HG03025 (cell line): ENCODE results near the gene UMAD1.

Experiments used
- ATAC-seq: cut with Tn5 transposase; IDR thresholded peaks from one replicate; pipeline ENCODE4 v1.9.1; 2021; ENCODE audit warnings: mild to moderate bottlenecking, moderate library complexity; ENCODE audit not compliant: unreplicated experiment, low FRiP score

UMAD1 gene

DNA sequence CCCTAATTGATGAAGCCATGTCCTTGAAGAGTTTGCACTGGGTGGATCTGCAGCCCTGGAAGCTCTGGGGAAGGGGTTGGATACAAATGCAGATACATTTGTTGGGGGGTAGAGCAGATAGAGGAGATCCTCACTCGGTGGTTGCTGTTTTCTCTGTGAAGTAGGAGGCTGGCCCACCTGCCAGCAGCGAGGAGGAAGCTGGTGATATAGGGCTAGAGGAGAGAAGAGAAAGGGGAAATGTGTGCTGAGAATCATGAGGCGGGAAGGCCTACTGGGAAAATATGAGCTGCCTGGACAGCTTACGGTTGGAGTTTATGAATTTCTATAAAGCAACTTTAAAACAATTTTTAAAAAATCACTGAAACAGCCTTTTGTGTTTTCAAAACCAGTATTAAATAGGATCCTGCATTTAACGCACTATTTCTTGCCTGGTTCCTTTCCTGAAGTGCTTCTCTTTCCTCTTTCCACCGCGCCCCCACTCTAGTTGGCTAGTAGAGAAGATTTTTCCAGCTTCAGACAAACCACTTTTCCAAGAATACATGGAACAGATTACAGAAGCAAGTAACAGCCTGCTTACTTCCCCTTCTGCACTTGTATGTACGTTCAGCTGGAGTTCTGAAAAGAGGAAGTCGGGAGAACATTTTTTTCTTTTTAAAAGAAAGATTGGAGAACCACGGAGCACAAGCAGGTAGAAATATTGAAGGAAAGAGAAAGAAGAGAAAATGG lies 227.5 kb downstream of the UMAD1 start:
- ATAC-seq = no peak

DNA sequence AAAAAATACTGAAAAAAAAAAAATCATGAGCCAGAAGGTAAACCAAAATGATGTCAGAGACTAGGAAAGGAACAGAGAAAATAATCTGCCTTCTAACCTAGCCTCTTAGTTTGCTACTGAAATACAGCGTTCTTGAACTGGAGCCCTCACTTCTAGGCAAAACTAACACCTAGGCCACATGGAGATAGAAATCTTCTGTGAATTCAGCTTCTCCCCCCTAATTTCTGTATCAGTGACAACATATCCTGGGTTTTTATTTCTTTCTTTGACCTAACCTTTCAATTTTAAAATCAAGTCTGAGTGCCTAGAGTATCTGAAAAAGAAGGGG lies 228.0 kb downstream of the UMAD1 start:
- no peak for ATAC-seq

DNA sequence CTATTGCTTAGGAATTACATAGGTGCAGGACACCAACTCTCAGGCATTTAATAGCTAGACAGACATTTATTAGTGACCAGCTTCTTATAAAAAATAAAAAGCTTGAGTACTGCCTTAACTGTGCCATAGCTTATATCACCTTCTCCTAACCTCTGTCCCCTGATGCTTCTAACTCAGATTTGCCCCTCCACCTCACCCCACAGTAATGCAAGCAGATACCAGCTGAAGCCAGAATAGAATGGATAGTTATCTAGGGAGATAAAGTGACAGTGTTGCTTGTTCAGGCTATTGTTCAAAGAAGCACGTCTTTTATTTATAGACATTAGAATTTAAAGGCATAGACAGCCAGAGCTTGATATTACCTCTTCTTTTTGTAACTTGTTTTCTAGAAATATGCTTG lies 228.5 kb downstream of the UMAD1 start:
- ATAC-seq = no peak

DNA sequence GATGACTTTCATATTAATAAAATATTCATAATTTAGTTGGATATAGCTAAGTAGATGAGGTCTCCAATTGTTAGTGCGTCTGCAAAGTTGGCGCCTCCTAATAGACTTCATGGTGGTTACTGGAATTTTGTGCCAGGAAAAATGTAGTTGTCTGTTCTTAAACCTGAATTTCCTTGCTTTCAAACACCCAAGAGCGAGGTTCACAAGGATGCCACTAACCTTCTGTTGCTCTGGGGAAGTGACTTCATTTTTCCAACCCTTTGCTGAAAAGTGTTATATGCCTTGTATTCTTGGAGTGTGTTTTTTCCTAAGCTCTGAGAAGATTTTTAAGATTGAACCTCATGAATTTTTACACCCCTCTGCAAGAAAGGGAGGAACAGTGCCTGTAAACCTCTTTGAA lies 229.1 kb downstream of the UMAD1 start:
- ATAC-seq = no peak

DNA sequence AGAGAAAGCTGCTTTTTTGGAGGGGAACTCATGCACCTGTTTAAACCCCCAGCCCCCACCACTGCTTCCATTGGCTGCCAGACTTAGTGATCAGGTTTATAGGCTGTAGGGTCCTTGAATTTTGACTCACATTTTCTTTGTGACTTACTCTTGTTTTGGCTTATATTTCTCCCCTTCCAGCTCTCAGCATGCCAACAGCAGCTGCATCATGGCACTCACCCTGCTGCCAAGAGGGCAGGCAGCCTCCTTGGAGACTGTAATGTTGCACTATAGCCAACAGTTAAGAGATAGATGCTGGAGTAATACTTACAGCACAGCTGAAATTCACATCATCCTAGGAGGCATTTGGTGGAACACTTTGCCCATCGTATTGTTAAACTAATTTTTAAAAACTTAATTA lies 230.0 kb downstream of the UMAD1 start:
- no peak for ATAC-seq

DNA sequence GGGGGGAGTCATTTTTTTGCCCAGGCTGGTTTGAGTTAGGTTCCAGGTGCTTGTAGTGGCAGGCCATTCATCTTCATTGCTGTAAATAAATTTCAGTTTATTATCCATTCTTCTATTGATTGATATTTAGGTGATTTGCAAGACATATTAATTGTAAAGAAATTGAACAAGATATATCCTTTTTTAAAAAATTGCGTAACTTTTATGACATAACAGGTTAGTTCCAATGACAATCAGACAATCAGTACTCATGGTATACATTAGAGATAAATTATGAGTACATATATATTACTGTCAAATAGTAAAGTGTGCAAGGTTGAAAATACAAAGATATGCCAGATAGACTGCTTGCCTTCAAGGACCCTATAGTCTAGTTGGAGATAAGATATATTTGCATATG lies 235.9 kb downstream of the UMAD1 start:
- ATAC-seq = no peak

DNA sequence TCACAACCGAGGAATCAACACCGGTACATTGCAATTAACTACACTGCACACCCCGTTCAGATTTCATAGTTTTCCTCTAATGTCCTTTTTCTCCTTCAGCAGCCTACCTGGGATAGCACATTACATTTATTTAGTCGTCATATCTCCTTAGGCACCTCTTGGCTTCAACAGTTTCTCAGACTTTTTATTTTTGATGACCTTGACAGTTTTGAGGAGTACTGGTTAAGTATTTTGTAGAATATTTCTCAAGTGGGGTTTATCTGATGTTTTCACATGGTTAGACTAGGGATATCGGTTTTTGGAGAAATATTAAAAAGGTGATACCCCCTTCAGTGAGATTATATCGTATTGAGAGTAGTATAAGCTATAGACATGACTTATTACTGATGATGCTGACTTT lies 241.0 kb downstream of the UMAD1 start:
- no peak for ATAC-seq

DNA sequence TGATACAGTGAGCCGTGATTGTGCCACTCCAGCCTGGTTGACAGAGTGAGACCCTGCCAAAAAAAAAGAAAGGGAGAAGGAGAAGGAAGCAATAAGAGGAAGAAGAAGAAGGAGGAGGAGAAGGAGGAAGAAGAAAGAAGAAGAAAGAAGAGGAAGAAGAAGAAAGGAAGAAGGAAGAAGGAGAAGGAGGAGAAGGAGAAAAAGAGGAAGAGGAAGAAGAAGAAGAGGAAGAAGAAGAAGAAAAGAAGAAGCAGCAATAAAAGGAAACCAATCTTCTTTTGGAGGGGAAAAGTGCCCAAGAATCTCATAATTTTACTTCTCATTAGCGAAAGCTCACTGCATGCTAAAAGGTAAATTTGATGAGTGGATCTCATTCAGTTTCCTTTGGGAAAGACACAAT lies 242.3 kb downstream of the UMAD1 start:
- ATAC-seq = no peak

DNA sequence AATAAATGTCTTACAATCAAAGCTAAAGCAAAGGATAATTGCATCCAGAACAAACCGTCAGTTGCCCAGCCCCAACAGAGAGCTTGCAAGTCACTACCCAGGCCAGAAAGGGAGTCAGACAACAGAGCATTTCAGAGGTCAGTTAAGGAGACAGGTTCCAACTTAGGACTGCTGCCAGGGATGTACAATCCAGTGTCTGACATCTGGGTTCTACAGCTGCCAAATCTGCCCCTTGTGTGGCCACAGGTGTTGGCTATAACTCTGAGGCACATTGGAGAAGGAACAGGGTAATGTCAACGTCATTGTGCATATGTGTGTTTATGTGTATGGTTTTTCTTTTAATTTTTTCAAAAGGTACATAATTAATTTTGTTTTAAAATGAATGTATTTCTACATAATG lies 242.8 kb downstream of the UMAD1 start:
- ATAC-seq = no peak

DNA sequence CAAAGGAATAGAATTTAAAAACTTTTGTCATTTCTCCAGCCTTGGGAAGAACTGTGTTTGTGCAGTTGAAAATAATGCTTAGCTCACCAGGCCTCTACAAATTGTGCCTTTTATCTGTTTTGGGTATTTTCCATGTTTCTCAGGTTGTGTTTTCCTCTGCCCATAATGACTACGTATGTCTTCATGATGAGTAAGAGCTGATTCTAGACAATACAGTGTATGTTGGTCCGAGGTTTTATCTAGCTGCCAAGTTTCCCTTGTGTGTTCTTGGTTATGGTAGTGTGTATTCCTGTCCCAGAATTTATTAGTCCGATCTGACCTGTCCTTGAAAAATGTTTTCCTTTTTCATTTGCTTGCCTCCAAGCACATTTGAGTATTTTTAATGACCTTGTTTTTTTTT lies 244.3 kb downstream of the UMAD1 start:
- no peak for ATAC-seq

DNA sequence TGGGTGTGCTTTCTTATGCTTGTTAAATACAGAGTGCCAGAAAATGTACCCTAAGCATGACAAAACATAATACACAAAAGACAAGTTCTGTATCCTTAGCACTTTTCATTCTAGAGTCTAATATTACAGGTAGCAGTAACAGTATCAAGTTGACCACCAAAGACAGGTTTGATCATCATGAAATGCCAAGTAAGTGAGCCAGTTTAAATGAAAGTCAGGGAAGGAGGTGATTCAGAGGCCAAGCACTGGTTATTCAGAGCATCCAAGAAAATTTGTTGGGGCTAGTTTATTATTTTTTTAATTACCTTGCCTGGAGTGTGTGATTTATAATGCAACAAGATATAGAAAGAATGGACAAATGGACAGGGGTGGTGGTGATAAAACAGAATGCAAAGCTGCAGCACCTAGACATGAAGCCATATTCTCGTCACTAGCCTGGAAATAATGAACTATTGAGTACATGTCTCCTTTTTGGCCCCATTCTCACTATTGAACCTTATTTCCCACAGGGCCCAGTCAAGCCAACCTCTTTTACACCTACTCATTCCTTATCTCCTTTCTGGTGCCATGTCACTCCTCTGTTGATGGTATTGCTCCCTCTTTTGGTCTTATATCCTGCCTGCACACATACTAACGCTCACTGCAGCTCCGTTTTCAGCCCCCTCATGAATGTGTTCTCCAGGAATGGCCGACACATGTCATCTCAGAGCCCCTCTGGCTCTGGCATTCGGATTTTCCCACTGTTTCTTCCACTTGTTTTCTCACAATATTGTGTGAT lies 249.4 kb downstream of the UMAD1 start:
- no peak for ATAC-seq

DNA sequence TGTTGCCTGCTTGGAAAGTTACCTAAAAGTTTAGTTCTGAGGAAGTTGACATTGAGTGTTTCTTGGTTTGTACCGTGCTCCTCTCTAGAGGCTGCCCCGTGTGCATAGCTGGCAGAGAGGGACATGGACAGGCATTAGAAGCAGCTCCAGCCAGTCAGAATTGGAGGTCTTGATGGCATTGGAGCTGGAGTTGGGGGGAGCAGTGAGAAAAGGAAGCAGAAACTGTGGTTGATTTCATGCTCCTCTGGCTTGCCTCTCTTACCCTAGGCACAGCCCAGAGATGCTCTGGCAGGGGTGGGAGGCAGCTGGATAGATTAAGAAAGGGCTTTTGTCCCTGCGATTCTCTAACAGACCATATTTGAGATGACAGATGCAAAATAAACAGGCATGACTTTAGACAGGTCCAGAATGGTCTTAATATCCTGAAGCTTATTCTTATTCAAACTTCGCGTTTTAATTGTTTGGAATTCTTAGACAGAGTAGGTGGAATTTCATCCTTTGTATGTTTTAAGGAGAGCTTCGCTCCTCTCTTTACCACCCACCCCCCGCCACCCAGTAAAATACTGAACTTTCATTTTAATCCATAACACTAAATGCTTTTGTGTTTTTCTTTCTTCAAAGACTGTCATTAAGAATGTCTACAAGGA lies 254.6 kb downstream of the UMAD1 start:
- no peak for ATAC-seq

DNA sequence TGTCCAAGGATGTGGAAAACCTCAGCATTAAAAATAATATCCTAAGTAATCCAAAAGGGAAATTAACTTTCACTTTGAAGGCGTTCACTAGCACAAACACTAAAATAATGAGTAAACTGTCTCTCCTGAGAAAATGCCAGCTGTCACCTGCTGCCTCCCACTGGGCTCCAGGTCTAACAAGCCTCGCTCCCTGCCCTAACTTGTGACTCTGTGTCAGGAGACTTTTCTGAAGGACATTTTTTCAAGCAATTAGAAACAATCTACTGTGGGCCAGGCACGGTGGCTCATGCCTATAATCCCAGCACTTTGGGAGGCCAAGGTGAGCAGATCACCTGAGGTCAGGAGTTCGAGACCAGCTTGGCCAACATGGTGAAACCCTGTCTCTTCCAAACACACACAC lies 255.2 kb downstream of the UMAD1 start:
- ATAC-seq = no peak

DNA sequence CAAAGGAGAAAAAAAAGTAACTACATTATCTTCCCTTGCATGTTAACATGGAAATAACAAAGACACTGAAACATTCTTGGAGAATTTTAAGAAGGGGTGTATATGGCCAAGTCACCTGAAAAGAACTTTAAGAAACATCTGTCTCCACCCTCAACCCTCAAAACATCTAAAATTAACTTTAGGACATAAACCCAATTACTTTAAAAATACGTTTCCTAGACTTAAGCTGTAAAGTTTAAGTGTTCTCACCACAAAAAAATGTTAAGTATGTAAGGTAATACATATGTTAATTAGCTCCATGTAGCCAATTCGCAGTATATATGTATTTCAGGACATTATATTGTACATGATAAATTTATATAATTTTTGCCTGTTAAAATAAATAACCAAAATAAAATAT lies 257.0 kb downstream of the UMAD1 start:
- ATAC-seq = no peak

DNA sequence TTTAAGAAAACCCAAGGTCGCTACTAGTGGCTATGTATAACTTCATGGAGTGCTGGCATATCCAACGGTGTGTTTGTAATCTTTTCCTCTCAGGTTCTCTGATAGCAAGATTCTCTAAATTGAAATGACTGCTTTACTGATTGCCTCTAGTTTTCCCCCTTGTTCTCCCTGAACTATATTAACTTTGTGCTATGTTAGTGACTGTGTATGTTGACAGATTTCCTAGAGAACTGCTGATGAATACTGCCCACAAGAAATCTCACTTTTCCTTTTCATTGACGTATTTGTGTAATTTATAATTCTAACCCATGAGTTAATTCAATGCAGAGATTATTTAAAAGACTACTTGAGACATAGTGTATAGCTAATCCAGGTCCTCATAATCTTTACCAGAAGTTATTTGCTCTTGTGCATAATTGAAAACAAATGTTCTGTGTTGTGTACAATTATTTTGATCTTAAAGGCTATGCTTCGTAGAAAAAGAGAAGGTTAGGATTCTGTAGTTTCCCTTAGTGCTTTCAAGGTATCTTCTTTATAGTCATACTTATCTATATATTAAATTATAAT lies 257.5 kb downstream of the UMAD1 start:
- ATAC-seq = no peak

DNA sequence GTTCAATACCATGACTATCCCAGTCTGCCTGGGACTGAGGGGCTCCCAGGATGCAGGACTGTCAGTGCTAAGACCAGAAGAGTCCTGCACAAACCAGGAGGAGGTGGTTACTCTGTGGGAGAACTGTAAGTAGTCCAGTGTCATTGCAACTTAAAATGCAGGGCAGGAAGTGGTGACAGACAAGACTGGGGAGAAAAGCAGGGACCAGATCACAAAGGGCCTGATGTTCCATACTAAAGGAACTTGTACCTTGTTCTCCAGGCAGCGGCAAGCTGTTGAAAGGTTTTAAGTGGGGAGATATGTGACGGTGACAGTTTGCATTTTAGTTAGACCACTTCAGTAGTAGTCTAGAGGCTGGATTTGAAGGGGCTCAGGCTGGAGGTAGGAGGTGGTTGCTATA lies 262.3 kb downstream of the UMAD1 start:
- no peak for ATAC-seq

DNA sequence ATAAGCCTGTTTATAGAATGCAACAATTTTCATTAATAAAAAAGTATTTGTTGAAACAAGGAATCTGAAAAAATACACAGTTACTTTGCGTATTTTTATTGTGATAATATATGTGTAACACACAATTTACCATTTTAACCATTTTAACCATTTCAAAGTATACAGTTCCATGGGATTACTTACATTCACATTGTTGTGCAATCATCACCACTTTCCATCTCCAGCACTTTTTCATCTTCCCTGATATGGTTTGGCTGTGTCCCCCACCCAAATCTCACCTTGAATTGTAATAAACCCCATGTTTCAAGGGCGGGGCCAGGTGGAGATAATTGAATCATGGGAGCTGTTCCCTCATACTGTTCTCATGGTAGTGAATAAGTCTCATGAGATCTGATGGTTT lies 266.8 kb downstream of the UMAD1 start:
- ATAC-seq = no peak

DNA sequence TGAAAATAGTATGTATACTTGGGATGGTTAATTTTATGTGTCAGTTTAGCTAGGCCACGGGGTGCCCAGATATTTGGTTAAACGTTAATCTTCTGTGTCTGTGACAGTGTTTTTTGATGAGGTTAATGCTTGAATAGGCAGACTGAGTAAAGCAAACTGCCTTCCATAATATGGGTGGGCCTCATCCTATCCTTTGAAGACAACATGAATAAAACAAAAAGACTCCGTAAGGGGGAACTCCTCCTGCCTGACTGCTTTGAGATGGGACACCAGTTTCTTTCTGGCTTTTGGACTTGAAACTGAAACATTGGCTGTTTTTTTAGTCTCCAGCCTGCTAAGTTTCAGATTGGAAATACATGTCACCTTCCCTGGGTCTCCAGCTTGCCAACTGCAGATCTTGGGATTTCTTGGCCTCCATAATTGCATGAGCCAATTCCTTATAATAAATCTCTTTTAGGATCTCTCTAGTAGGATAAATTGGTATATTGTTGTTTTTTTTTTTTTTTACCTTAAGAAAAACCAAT lies 268.1 kb downstream of the UMAD1 start:
- no peak for ATAC-seq

DNA sequence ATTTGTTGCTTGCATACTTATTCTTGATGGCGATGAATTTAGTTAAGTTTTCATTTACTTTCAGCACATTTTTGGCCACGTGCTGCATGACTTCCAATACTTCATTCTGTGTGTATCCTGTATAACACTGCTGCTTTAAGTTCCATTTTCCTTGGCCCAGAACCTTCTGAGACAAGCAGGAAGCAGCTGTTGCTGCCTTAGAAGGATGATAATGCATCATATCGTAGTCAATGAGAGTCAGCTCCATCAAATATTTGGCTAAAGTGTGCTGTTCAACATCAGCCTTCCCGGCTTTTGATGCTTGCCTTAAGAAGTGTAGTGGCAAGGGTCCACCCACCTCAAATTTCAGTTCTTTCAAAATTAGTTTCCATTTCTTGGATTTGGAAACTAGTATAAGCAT lies 268.8 kb downstream of the UMAD1 start:
- no peak for ATAC-seq

DNA sequence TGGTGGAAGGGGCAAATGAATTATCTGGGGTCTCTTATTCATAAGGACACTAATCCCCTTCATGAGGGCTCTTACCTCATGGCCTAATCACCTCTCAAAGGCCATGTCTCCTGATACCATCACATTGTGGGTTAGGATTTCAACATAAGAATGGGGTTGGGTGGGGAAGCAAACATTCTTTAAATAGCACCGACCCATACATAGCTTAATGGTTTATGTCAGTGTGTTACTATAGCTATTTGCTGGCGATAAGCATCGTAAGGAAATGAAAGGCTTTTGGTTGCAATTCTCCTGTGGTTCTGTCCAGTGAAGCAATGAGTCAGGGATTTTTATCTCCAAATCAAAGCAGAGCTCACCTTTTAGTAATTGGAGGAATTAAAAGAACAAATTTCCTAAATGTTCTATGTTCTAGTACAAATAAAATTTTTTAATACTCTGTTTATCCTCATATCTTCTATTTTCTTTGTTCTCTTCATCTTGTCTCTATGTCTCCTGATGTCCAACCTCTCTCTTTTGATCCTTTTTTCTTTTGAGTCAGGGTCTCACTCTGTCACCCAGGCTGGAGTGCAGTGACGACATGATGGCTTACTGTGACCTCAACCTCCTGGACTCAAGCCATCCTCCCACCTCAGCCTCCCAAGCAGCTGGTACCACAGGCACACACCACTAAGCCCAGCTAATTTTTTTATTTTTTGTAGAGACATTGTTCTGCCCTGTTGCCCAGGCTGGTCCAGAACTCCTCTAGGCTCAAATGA lies 271.0 kb downstream of the UMAD1 start:
- ATAC-seq = no peak

DNA sequence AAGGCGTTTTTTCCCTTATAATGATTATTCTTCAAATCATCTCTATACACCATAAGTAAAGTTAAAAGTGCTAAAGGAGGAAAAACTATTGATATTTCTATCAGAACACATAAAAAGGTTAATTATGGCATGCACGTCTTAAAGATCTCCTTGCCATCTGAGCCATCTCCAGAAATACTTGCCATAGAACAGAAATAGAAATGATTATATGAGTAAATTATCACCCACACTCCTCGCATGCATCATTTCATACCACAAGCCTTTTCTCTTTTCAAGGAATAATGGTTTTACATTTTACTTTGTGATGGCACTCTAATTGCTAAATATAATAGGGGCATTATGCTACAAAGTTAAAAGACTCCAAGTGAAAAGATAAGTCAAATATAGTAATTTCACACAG lies 272.4 kb downstream of the UMAD1 start:
- no peak for ATAC-seq
